GM19240 (cell line): ENCODE data around the gene EHD1.

Source experiments
- DNase-seq: peaks from one replicate; pipeline ENCODE4 v3.0.0; 2011; ENCODE audit warnings: low spot score; ENCODE audit not compliant: insufficient read length

The EHD1 gene

GRCh38 chr11:64891215-64891848, 12.9 kb upstream of the EHD1 start:
- DNase-seq = no peak

GRCh38 chr11:64890522-64890939, 12.1 kb upstream of the EHD1 start:
- DNase-seq = no peak

DNA sequence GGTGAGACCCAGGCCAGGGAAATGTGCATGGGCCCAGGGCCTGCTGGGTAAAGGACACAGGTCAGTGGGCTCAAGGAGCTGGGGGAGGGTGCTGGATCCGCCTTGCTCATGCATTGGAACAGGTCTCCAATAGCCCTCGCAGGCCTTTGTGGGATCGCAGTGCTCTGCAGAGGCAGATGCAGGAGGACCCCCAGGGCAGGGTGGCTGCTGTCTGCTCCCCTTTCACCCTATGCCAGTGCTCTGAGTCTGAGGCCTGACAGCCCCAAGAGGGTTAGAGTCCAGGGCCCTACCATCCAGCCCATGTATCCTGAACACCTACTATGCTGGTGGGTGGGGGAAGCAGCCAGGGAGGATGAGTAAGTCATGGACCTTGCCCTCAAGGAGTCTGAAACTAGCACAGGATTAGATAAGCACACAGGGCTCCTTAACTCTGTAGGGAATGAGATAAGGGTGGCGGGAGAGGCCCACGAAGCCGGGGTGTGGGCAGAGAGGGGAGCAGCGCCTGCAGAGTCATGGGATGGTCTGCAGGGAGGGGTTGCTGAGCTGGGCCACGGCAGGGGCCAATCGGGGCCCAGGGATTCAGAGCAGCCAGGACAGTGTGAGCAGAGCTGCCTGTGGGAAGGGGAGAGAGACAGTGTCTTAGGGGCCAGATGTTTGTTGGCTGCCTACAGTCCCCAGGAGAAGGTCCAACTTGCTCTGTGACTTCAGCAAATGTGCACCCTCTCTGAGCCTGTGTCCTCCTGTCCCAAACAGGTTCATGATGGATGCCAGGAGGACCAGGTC, 10.5 kb upstream of the EHD1 start:
- no peak for DNase-seq

DNA sequence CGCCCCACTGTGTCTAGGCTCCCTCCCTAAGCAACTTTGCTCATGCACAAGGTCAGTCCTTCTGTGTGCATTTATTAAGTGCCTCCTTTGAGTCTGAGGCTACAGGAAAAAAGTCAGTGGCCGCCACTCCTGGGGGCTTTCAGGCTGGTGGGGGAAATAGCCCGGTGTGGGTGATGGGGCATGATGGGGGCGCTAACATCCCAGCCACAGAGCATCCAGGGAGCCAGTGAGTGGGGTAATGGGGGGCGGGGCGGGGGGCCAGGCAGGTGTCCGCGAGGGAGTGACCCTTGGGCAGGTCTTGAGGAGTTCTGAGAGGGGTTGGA, 9.9 kb upstream of the EHD1 start:
- no peak for DNase-seq

DNA sequence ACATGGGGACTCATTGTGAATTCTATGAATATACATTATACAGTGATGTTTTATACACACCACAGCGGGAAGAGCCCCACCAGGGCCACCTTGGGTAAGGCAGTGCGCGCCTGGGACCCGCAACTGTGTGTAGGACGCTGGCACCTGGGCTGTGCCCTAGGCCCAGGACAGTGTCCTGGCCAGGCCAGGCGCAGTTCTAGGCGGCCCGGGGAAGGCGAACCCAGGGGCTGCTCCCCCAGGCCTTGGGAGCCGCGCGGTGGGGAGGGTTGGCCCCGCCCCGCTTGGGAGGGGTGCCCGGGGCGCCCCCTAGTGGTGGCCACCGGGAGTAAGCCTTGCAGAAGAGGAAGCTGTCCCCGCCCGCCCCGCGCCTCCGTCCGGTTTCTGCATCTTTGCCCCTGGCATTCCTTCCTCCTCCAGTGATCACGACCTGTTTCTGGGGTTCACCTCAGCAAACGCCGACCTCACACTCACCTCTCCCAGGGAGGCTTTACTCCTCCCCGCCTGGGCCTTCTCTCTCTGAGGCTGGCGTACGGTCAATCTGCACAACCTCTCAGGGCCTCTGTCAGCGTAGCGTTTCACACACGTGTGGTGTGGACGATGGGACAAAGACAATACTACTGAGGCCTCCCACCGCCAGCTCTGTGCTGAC, 9.5 kb upstream of the EHD1 start:
- peak; percentile 77 for DNase-seq

DNA sequence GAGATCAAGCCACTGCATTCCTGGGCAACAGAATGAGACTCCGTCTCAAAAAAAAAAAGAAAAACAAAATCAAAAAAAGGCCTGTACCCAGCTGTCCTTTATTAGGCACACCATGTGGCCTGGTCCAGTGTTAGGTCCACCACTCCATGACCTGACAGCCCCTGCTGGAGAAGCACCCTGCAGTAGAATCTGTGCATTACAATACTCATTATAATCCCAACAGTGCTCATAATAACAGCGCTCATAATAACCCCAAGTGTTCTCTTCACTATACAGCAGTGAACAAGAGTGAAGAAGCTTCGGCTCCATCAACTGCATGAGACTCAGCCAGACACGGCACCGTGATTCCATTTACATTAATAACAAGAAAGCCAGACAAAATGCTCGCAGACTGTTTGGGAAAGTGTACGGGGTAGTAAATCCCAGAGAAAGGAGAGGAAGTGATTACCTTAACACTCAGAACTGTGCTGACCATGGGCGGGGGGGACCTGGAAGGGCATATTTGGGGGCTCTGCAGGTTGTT, 8.9 kb upstream of the EHD1 start:
- no peak for DNase-seq

GRCh38 chr11:64885367-64886286, 7.2 kb upstream of the EHD1 start:
- no peak for DNase-seq

DNA sequence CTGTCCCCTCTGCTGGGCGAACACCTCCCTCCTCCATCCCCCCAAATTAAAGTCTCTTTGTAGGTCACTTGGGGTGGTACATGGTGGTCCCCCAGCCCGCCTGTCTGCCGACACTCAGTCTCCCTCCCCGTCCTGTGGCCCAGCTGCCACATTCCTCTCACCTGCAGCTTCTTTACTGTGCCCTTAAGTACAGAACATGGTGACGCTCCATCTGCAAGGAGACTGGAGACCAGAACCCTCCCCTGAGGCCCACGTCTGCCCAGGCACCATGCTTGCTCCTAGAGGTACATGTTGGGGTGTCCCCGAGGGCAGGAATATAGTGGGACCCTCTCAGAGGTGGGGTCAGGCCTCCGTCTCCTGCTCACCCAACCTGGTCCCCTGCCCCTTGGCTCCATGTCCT, 5.6 kb upstream of the EHD1 start:
- no peak for DNase-seq

DNA sequence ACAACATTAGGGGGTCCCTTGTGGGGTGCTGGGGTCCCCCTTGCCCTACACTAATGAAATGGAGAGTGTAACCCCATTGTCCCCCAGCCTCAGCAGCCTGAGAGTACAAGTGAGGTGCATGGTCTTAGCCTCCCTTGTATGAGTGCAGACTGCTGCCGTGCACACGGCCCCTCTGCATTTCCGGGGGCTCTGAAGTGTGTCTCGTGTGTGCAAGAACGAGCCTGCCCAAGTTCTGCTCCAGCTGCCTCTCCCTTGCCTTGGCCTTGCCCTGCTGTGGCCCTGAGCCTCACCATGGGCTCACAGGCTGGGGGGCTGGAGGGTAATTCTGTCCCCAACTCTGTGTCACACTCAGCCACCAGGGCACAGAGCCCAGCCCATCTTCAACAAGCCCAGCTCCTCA, 5.2 kb upstream of the EHD1 start:
- no peak for DNase-seq

GRCh38 chr11:64882243-64882642, 3.8 kb upstream of the EHD1 start:
- no peak for DNase-seq

- no peak for DNase-seq
These were observed 3.1 kb upstream of the EHD1 start for GRCh38 chr11:64881476-64881875.

DNA sequence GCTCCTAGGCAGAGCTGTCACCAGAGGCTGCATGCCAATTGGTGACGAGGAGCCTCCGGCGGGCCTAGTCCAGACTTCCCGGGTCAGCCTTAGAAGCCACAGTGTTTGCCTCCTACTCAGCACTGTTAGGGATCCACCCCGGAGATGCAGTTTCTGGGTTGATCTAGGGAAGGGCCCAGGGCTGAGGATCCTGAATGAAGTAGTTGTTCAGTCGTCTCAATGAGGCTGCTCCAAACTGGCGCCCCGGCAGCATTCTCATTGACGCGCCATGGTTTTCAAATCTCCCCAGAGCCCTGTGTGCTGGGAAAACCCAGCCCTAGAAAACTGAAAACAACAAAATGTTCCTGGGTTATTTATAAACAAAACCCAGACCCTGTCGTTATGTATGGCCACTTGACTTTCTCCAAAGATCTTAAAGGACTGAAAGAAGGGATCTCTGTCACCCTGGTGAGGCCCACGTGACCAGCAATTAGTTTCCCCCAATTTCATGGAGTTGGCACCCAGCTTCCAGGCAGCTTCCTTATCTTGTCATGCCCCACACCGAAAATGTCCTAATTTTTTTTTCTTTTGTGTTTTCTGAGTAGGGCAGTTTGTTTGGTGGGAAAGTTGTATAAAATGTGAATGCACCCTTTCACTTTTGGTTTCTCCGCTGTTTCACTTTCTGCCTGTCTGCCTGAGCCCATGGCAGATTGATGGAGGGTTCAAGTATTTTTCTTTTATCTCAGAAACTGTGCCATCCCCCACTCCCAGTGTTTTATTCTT, 2.0 kb upstream of the EHD1 start:
- DNase-seq = no peak

DNA sequence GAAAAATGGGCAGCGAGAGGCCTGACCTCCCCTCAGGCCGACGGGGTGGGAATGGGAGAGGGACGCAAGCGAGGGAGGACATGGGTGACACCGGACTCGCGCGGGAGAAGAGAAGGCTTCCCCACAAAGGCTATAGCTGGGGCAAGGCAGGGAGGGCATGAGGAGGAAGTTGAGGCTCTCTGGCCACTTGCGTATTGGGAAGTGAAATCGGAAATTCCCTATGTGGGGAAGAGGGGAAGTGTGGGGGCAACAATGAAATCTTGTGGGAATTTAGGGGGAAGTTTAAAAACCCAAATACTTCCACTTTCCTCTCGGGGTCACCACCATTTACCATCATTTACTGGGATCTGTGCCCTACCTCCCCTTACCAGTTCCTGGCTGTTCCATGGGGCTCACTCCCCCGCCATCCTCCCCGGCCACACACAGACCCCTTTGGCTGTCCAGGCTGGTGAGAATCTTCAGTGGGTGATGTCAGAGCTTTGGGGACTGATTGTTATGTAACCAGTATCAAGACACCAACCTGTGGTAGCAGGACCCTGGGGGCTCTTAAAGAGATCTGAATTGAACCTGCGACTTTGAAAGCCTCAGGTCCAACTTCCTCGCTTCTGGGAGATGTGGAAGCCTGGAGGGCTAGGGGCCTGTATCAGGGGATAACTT, 951 bp upstream of the EHD1 start:
- no peak for DNase-seq

DNA sequence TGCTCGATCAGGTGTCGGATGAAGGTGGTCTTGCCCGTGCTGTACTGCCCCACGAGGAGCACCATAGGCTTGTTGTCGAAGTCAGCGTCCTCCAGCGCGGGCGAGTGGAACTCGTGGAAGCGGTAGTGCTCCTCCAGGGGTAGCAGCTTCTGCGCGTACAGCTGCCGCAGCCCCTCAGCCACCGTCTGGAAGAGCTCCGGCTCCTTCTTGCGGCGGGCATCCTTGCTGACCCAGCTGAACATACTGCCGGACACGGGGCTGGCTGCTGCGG, 263 bp downstream of the EHD1 start:
- no peak for DNase-seq

GRCh38 chr11:64877390-64878222, 815 bp downstream of the EHD1 start:
- no peak for DNase-seq

GRCh38 chr11:64876835-64877341, 1.5 kb downstream of the EHD1 start:
- DNase-seq = no peak

DNA sequence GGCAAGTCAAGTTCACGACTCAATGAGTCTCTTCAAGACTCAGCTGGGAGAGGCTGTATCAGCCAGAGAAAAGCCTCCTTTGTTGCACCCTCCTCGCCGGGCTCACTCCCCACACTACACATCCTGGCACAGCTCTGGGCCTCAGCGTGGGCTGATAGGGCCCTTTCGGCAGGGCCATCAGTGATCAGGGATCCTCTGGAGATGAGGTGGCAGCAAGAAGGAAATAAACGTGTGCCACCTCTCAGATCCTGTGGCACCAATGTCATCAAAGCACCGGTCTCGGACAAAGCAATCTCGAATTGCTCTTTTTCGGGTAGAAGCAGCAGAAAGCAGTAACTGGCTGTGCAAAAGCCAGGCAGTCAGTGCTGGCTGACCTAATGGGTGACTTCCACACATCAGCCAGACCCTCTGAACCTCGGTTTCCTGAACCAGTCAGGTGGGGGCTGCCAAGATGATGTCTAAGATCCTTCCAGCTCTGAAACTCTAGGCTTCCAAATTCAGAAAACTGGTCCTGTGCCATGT, 2.1 kb downstream of the EHD1 start:
- DNase-seq = no peak

DNA sequence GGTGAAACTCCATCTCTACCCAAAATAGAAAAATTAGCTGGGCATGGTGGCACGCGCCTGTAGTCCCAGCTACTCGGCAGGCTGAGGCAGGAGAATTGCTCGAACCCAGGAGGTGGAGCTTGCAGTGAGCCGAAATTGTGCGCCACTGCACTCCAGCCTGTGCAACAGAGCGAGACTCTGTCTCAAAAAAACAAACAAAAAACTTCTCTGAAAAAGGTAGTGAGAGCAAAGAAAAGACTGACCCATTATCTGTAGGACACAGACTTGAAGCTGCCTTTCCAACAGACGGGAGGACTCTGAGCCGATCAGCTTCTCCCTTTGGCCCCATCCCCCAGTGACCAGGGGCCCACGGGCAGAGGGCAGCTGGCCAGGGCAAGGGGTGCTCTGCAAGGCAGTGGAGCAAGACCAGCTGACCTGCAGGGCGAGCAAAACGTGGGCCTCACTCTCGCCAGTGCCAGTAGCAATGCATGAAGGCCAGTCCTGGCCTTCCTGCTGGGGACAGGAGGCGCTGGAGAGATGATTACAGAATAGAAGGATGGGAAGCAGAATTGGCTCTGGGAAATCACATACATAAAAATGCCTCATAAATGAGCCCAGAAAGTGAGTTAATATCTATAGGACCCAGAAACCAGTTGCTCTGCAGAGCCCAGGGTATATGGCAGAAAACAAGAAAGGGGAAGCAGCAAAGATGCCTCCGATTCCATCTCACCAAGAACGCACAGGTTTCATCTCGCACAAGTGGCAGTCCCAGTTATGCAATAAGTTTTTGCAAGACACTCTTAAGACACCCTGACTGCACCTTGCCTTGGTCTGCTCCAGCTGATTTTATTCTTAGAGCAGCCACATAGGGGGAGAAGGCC, 2.8 kb downstream of the EHD1 start:
- no peak for DNase-seq
